B cell (primary cell): ENCODE data around the gene STAG1. TPM values are rescaled to one million over a fixed set of nuclear protein-coding genes. Genes with fewer than 3 reads are reported as not detected.
"Not testable (repeated sequence)": the region's sequence is repeated elsewhere in the genome, so short reads cannot be mapped to it uniquely, and the experiment has no call there.

ENCODE experiments used
- ATAC-seq: fragments of 200-7000 bp; cut with Tn5 transposase; one replicate; pipeline ENCODE4 v1.10.0; 2021; ENCODE audit warnings: low read depth, mild to moderate bottlenecking, moderate number of reproducible peaks, moderate library complexity
- CTCF ChIA-PET: fragments of 350-600 bp; sonication (Branson Sonifier 250); formaldehyde crosslinking; loops from one replicate; lab custom pipeline; 2021; ENCODE audit warnings: antibody characterized with exemption, inconsistent platforms; lab: Charles Lee
- POLR2A ChIA-PET: fragments of 350-600 bp; sonication (Branson Sonifier 250); formaldehyde crosslinking; loops from one replicate; lab custom pipeline; 2021; ENCODE audit warnings: antibody characterized with exemption; lab: Charles Lee
- DNase-seq: peaks from one replicate; pipeline ENCODE4 v3.0.0; 2013
- H2AFZ ChIP-seq: 2 replicates; pipeline ENCODE4 v1.6.1; 2012; ENCODE audit warnings: mild to moderate bottlenecking, low read depth, low read length; ENCODE audit not compliant: insufficient read depth, poor library complexity, severe bottlenecking
- H3K27ac ChIP-seq, 2 donors: 1 replicate in 1 of 2; 2 replicates in 1 of 2; pipeline ENCODE4 v1.5.1; 2012 to 2013; ENCODE audit warnings: low read length in 2 of 2, mild to moderate bottlenecking in 2 of 2, moderate library complexity in 1 of 2
- H3K27me3 ChIP-seq, 4 experiments: fragments of 200-600 bp in 1 of 4; sonication (generic) in 1 of 4; replicated peaks in 1 of 4; 1 replicate in 2 of 4; 2 replicates in 2 of 4; pipeline versions ENCODE4 v1.6.1 to v1.7.0; 2013 to 2016; ENCODE audit warnings: low read length in 3 of 4, mild to moderate bottlenecking in 2 of 4, mixed read lengths in 1 of 4, moderate library complexity in 1 of 4; ENCODE audit not compliant: insufficient read depth in 4 of 4, control insufficient read depth in 3 of 4; ENCODE audit errors: control extremely low read depth in 1 of 4
- H3K36me3 ChIP-seq, 2 experiments: replicated peaks in 1 of 2; 1 replicate in 1 of 2; 2 replicates in 1 of 2; pipeline versions ENCODE4 v1.6.1 to v1.7.1; 2013; ENCODE audit warnings: low read length in 1 of 2; ENCODE audit not compliant: insufficient read depth in 2 of 2, control insufficient read depth in 1 of 2; ENCODE audit errors: control extremely low read depth in 1 of 2, extremely low read depth in 1 of 2
- H3K4me1 ChIP-seq, 2 donors: fragments of 200-600 bp in 1 of 2; sonication (generic) in 1 of 2; 1 replicate in 1 of 2; 2 replicates in 1 of 2; pipeline versions ENCODE4 v1.5.1 to v1.6.1; 2013 to 2017; ENCODE audit warnings: low read length in 2 of 2; ENCODE audit not compliant: control insufficient read depth in 2 of 2, insufficient read depth in 2 of 2
- H3K4me2 ChIP-seq: replicated peaks from 2 replicates; pipeline ENCODE3; 2012; ENCODE audit warnings: mild to moderate bottlenecking, low read depth, low read length; ENCODE audit not compliant: poor library complexity, severe bottlenecking
- H3K4me3 ChIP-seq, 5 experiments: fragments of 200-600 bp in 1 of 5; sonication (generic) in 1 of 5; 1 replicate in 3 of 5; 2 replicates in 2 of 5; pipeline versions ENCODE4 v1.5.1 to v1.7.0; 2011 to 2016; ENCODE audit warnings: low read length in 4 of 5, mild to moderate bottlenecking in 4 of 5, low read depth in 2 of 5, control low read depth in 1 of 5, moderate library complexity in 1 of 5; ENCODE audit not compliant: insufficient read depth in 1 of 5; ENCODE audit errors: control extremely low read depth in 1 of 5, extremely low read depth in 1 of 5
- H3K79me2 ChIP-seq: fragments of 200-600 bp; sonication (generic); one replicate; pipeline ENCODE4 v1.6.0; 2016; ENCODE audit warnings: low read length; ENCODE audit not compliant: control insufficient read depth, insufficient read depth
- H3K9ac ChIP-seq: fragments of 200-600 bp; sonication (generic); 2 replicates; pipeline ENCODE4 v1.6.1; 2017; ENCODE audit warnings: mild to moderate bottlenecking, low read length, moderate library complexity
- H3K9me3 ChIP-seq, 3 donors: one replicate each; pipeline versions ENCODE4 v1.6.1 to v1.7.1; 2013; ENCODE audit warnings: low read length in 2 of 3; ENCODE audit not compliant: control insufficient read depth in 2 of 3, insufficient read depth in 1 of 3; ENCODE audit errors: control extremely low read depth in 1 of 3
- H4K20me1 ChIP-seq: 2 replicates; pipeline ENCODE4 v1.6.0; 2012; ENCODE audit warnings: mild to moderate bottlenecking, low read length; ENCODE audit not compliant: insufficient read depth, control insufficient read depth, poor library complexity, severe bottlenecking
- H3K27ac Mint-ChIP-seq: one replicate; pipeline ENCODE4 v1.8.0; 2021; ENCODE audit warnings: mixed read lengths
- H3K27me3 Mint-ChIP-seq: one replicate; pipeline ENCODE4 v1.8.0; 2021; ENCODE audit warnings: mixed read lengths
- H3K4me1 Mint-ChIP-seq: one replicate; pipeline ENCODE4 v1.8.0; 2021; ENCODE audit warnings: mixed read lengths
- H3K4me3 Mint-ChIP-seq: one replicate; pipeline ENCODE4 v1.8.0; 2021; ENCODE audit warnings: mixed read lengths
- H3K9me3 Mint-ChIP-seq: one replicate; pipeline ENCODE4 v1.8.0; 2022; ENCODE audit warnings: mixed read lengths; ENCODE audit not compliant: insufficient read depth
- CTCF ChIP-seq: fragments of 200-600 bp; IDR thresholded peaks from one replicate; pipeline ENCODE4 v1.8.0; 2022; ENCODE audit warnings: antibody characterized with exemption, mild to moderate bottlenecking
- EZH2 ChIP-seq: IDR thresholded peaks from 2 replicates; pipeline ENCODE4 v1.6.1; 2012; ENCODE audit warnings: borderline replicate concordance, low read depth, mild to moderate bottlenecking, moderate library complexity, low read length; ENCODE audit not compliant: insufficient read depth, poor library complexity, severe bottlenecking
- WGBS: methylation state at CpG from one replicate; pipeline ENCODE4 v1.1.5; 2013; ENCODE audit warnings: missing lambda C conversion rate; ENCODE audit not compliant: insufficient coverage; 5-methylcytosine and 5-hydroxymethylcytosine counted together
- intact Hi-C: fragments of 100-400 bp; cut with micrococcal nuclease; formaldehyde crosslinking; loops from one replicate; pipeline ENCODE4 v1.10.0; 2022
- polyA plus RNA-seq: library from polyadenylated mRNA; depleted of rRNA; stranded (reverse); fragments of >200 nt; gene quantifications from 2 replicates; pipeline ENCODE4 v1.2.3, GENCODE V29; 2012
- total RNA-seq, 2 donors: library from RNA; stranded (reverse); fragments of 120-200 nt in 1 of 2; gene quantifications; 1 replicate in 1 of 2; 2 replicates in 1 of 2; pipeline versions ENCODE4 v1.2.3 to v1.2.4, GENCODE V29; 2013 to 2022

STAG1 gene
- total and polyA plus RNA-seq, 2 donors (not counting 1 experiment from before 2014, with no cell fraction given), result 9.2 to 77.0 TPM

GRCh38 chr3:136343446-136343845 lies 408.7 kb downstream of the STAG1 start:
- Histone ChIP-seq H4K20me1 (no peaks in the 10 kb centered on the region), H3K36me3 (peaks cover 4 to 59% of the 10 kb centered on the region in 2 experiments), H3K4me1 (no peaks in the 10 kb centered on the region), H3K27ac (no peak overlapping the region), H3K4me2 (no peak overlapping the region), H3K79me2 (no peaks in the 10 kb centered on the region), H3K9me3 (no peaks in the 10 kb centered on the region), H2AFZ (no peak overlapping the region), H3K9ac (no peak overlapping the region), H3K27me3 (no peaks in the 10 kb centered on the region), H3K4me3 (no peak overlapping the region)
- Mint-ChIP-seq H3K4me3 (no peak overlapping the region), H3K27me3 (no peaks in the 10 kb centered on the region), H3K9me3 (no peaks in the 10 kb centered on the region), H3K4me1 (no peaks in the 10 kb centered on the region), H3K27ac (no peak overlapping the region)
- no peak for ATAC-seq
- DNase-seq, result no peak
- WGBS, result no CpG with 5 or more reads among the region's 2 CpGs
- CTCF ChIA-PET, result interaction anchor here (1.3 to 1.6 kb wide), 2 partner anchors 9 to 265 kb away, joined by 3 to 5 read pairs; no protein-coding TSS in a partner anchor
- POLR2A ChIA-PET, result no interaction called here
- no peak for TF ChIP-seq EZH2
- no peak for TF ChIP-seq CTCF
- intact Hi-C loops, result loop anchor here (5.0 kb wide), 1 partner anchor 266 kb away; no protein-coding TSS in a partner anchor

GRCh38 chr3:136336329-136337100 lies 415.7 kb downstream of the STAG1 start:
- no peaks in the 10 kb centered on the region for H3K27me3 ChIP-seq
- Mint-ChIP-seq H3K9me3 (no peaks in the 10 kb centered on the region), H3K4me3 (no peak overlapping the region), H3K4me1 (no peaks in the 10 kb centered on the region), H3K27me3 (no peaks in the 10 kb centered on the region), H3K27ac (no peak overlapping the region)
- POLR2A ChIA-PET, result no interaction called here
- H3K9ac ChIP-seq, result no peak overlapping the region
- H2AFZ ChIP-seq, result no peak overlapping the region
- H4K20me1 ChIP-seq, result no peaks in the 10 kb centered on the region
- no peaks in the 10 kb centered on the region for H3K4me1 ChIP-seq
- CTCF ChIA-PET, result no interaction called here
- ATAC-seq (no peak), DNase-seq (no peak)
- H3K27ac ChIP-seq, result no peak overlapping the region
- no peaks in the 10 kb centered on the region for H3K79me2 ChIP-seq
- H3K36me3 ChIP-seq, result peaks cover 0 to 37% of the 10 kb centered on the region in 2 experiments
- no peaks in the 10 kb centered on the region for H3K9me3 ChIP-seq
- 100% methylated on average over 1 of the region's 4 CpGs for WGBS
- TF ChIP-seq CTCF (no peak), EZH2 (no peak)
- intact Hi-C loops, result no loop called here
- no peak overlapping the region for H3K4me2 ChIP-seq
- no peak overlapping the region for H3K4me3 ChIP-seq

GRCh38 chr3:136334726-136335125 lies 417.5 kb downstream of the STAG1 start:
- intact Hi-C loops, ATAC-seq, H3K9me3 ChIP-seq, H3K27ac ChIP-seq, H4K20me1 ChIP-seq, H3K4me1 Mint-ChIP-seq, H3K27me3 ChIP-seq, H3K9ac ChIP-seq, H3K4me1 ChIP-seq, H2AFZ ChIP-seq, H3K4me3 Mint-ChIP-seq, POLR2A ChIA-PET, H3K79me2 ChIP-seq, H3K4me3 ChIP-seq, H3K9me3 Mint-ChIP-seq, H3K27ac Mint-ChIP-seq, DNase-seq, H3K27me3 Mint-ChIP-seq, H3K4me2 ChIP-seq: not testable (repeated sequence)
- CTCF ChIA-PET, result interaction anchor here (2.2 kb wide), 1 partner anchor 679 kb away, joined by 7 read pairs; no protein-coding TSS in a partner anchor
- peaks cover 0 to 24% of the 10 kb centered on the region in 2 experiments for H3K36me3 ChIP-seq
- 100% methylated on average over 4 of the region's 6 CpGs for WGBS
